Testis (tissue), 3 donors: ENCODE data around the gene CSF1. TPM values are rescaled to one million over a fixed set of nuclear protein-coding genes. Genes with fewer than 3 reads are reported as not detected.

Experiments used
- DNase-seq: peaks from one replicate; pipeline ENCODE4 v3.0.0-alpha.2; 2019
- H3K27ac ChIP-seq, 2 donors: fragments of 200-600 bp; sonication (generic); one replicate each; pipeline ENCODE4 v1.5.1; 2019
- H3K27me3 ChIP-seq: fragments of 200-600 bp; sonication (generic); one replicate; pipeline ENCODE4 v1.5.1; 2019
- H3K36me3 ChIP-seq: fragments of 200-600 bp; sonication (generic); one replicate; pipeline ENCODE4 v1.5.1; 2017; ENCODE audit warnings: low read depth; ENCODE audit errors: missing control alignments
- H3K4me1 ChIP-seq: fragments of 200-600 bp; sonication (generic); one replicate; pipeline ENCODE4 v1.5.1; 2019
- H3K4me3 ChIP-seq, 2 donors: fragments of 200-600 bp; sonication (generic); one replicate each; pipeline ENCODE4 v1.5.1; 2017 to 2019
- H3K9me3 ChIP-seq: fragments of 200-600 bp; sonication (generic); one replicate; pipeline ENCODE4 v1.5.1; 2017
- POLR2A ChIP-seq: fragments of 450-650 bp; IDR thresholded peaks from one replicate; pipeline ENCODE4 v1.6.1; 2017; ENCODE audit warnings: antibody characterized with exemption, mild to moderate bottlenecking, moderate library complexity
- WGBS, 2 donors: methylation state at CpG; one replicate each; pipeline ENCODE4 v1.1.5; 2018; 5-methylcytosine and 5-hydroxymethylcytosine counted together
- intact Hi-C: fragments of 100-400 bp; cut with DNase I; formaldehyde crosslinking; loops from one replicate; pipeline ENCODE4 v1.15.1; 2023; ENCODE audit warnings: low total_unique reads
- polyA plus RNA-seq: library from polyadenylated mRNA; stranded (reverse); fragments of 350-450 nt; fragmentation: Illumina TruSeq; extraction: RNeasy Lipid Tissue Mini Kit (QIAGEN cat#74804); gene quantifications from one replicate; pipeline ENCODE4 v1.2.3, GENCODE V29; 2014; ENCODE audit warnings: low read depth, low replicate concordance; ENCODE audit not compliant: insufficient read depth
- total RNA-seq, 2 donors: library from RNA; depleted of rRNA; stranded (reverse); fragments of >200 nt; gene quantifications; one replicate each; pipeline ENCODE4 v1.2.3, GENCODE V29; 2016
- TF ChIP-seq, protein P1 (sequence below), 3 experiments: fragments of 450-650 bp in 2 of 3; fragments of 200-600 bp in 1 of 3; sonication (generic) in 1 of 3; IDR thresholded peaks; one replicate each; pipeline ENCODE4 v1.5.1; 2016 to 2019; ENCODE audit warnings: antibody characterized with exemption in 3 of 3, mild to moderate bottlenecking in 2 of 3, moderate library complexity in 1 of 3

CSF1 gene
- total and polyA plus RNA-seq, 3 donors from 2014 or later = 9.8 to 14.2 (median 10.9) TPM

GRCh38 chr1:109935451-109935900 lies 24.8 kb downstream of the CSF1 start:
- TF ChIP-seq, protein P1, sequence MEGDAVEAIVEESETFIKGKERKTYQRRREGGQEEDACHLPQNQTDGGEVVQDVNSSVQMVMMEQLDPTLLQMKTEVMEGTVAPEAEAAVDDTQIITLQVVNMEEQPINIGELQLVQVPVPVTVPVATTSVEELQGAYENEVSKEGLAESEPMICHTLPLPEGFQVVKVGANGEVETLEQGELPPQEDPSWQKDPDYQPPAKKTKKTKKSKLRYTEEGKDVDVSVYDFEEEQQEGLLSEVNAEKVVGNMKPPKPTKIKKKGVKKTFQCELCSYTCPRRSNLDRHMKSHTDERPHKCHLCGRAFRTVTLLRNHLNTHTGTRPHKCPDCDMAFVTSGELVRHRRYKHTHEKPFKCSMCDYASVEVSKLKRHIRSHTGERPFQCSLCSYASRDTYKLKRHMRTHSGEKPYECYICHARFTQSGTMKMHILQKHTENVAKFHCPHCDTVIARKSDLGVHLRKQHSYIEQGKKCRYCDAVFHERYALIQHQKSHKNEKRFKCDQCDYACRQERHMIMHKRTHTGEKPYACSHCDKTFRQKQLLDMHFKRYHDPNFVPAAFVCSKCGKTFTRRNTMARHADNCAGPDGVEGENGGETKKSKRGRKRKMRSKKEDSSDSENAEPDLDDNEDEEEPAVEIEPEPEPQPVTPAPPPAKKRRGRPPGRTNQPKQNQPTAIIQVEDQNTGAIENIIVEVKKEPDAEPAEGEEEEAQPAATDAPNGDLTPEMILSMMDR (IDR thresholded peaks at IDR 0.05) = no peak
- TF ChIP-seq POLR2A = no peak
- no peak for DNase-seq
- Histone ChIP-seq H3K36me3 (no peaks in the 10 kb centered on the region), H3K9me3 (no peaks in the 10 kb centered on the region), H3K4me3 (no peak overlapping the region), H3K4me1 (peaks cover 11% of the 10 kb centered on the region), H3K27me3 (no peaks in the 10 kb centered on the region), H3K27ac (no peak overlapping the region)
- intact Hi-C loops = no loop called here
- 77 to 91% methylated on average over 4 of the region's 4 CpGs for WGBS, 2 donors

GRCh38 chr1:109937738-109938137 lies 27.1 kb downstream of the CSF1 start:
- no peaks in the 10 kb centered on the region for H3K9me3 ChIP-seq
- H3K4me1 ChIP-seq = no peaks in the 10 kb centered on the region
- TF ChIP-seq, protein P1 (IDR thresholded peaks at IDR 0.05) = no peak
- no peak for TF ChIP-seq POLR2A
- H3K4me3 ChIP-seq = no peak overlapping the region
- no peaks in the 10 kb centered on the region for H3K36me3 ChIP-seq
- no peak for DNase-seq
- WGBS, 2 donors = 86 to 96% methylated on average over 1 of the region's 1 CpG
- H3K27me3 ChIP-seq = no peaks in the 10 kb centered on the region
- intact Hi-C loops = no loop called here
- H3K27ac ChIP-seq = no peak overlapping the region

DNA sequence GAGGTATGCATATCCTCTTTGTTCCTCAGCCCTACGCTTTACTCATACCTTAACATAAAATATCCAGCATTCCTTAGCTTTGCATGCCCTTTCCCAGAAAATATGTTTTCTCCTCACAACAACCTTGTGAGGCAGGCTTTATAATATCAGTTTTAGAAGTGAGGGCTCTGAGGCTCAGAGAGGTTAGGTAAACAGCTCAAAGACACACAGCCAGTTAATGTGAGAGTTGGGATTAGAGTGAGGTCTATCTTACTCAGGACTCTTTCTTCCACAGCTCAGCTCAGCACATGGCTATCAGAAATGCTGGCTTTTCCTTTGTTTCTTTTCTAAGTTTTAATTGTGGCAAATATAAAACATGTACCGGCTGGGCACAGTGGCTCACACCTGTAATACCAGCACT lies 27.9 kb downstream of the CSF1 start:
- Histone ChIP-seq H3K27me3 (no peaks in the 10 kb centered on the region), H3K27ac (no peak overlapping the region), H3K36me3 (no peaks in the 10 kb centered on the region), H3K4me1 (no peaks in the 10 kb centered on the region), H3K9me3 (no peaks in the 10 kb centered on the region), H3K4me3 (no peak overlapping the region)
- DNase-seq = no peak
- TF ChIP-seq, protein P1 (IDR thresholded peaks at IDR 0.05) = no peak
- no peak for TF ChIP-seq POLR2A
- intact Hi-C loops = no loop called here
- 97 to 98% methylated on average over 2 of the region's 2 CpGs for WGBS, 2 donors

- no peak for DNase-seq
- 80 to 86% methylated on average over 2 of the region's 2 CpGs for WGBS, 2 donors
- H3K9me3 ChIP-seq = no peaks in the 10 kb centered on the region
- H3K4me1 ChIP-seq = no peaks in the 10 kb centered on the region
- H3K27me3 ChIP-seq = no peaks in the 10 kb centered on the region
- no peak overlapping the region for H3K27ac ChIP-seq
- no peak overlapping the region for H3K4me3 ChIP-seq
- intact Hi-C loops = no loop called here
- no peaks in the 10 kb centered on the region for H3K36me3 ChIP-seq
- TF ChIP-seq, protein P1 (IDR thresholded peaks at IDR 0.05) = no peak
- no peak for TF ChIP-seq POLR2A
These were observed 31.8 kb downstream of the CSF1 start for GRCh38 chr1:109942434-109942833.

- H3K9me3 ChIP-seq = no peaks in the 10 kb centered on the region
- H3K27ac ChIP-seq = no peak overlapping the region
- no peak overlapping the region for H3K4me3 ChIP-seq
- no peak for DNase-seq
- no peaks in the 10 kb centered on the region for H3K36me3 ChIP-seq
- H3K4me1 ChIP-seq = peaks cover 5% of the 10 kb centered on the region
- H3K27me3 ChIP-seq = no peaks in the 10 kb centered on the region
- WGBS, 2 donors = 93 to 95% methylated on average over 2 of the region's 2 CpGs
- intact Hi-C loops = no loop called here
- no peak for TF ChIP-seq POLR2A
- TF ChIP-seq, protein P1 (IDR thresholded peaks at IDR 0.05) = no peak
These were observed 33.9 kb downstream of the CSF1 start for GRCh38 chr1:109944541-109944940.
